ENCODE data around the gene RGS6.

The RGS6 gene

GRCh38 chr14:72126561-72126960, 194.3 kb downstream of the RGS6 start:
- DNase-seq = no peak
- no peak overlapping the region for H3K27ac ChIP-seq (ENCODE audit: low read length, poor library complexity, severe bottlenecking)
- no peak overlapping the region for H2AK5ac ChIP-seq (ENCODE audit: low read length, severe bottlenecking)
- no peak overlapping the region for H2AFZ ChIP-seq (ENCODE audit: low read depth, low read length)
- no peak overlapping the region for H3K14ac ChIP-seq (ENCODE audit: low read length in 2 of 2)
- no peaks in the 10 kb centered on the region for H3K4me1 ChIP-seq (ENCODE audit: control insufficient read depth, insufficient read depth, low read depth, low read length)
- H2BK12ac ChIP-seq (ENCODE audit: low read length in 2 of 2) = no peak overlapping the region
- H3K4me3 ChIP-seq (ENCODE audit: insufficient read depth in 1 of 2, low read depth in 1 of 2, low read length in 2 of 2) = no peak overlapping the region
- no peak overlapping the region for H4K91ac ChIP-seq (ENCODE audit: low read length)
- no peak overlapping the region for H3K18ac ChIP-seq (ENCODE audit: low read depth in 1 of 2, low read length in 2 of 2)
- no peaks in the 10 kb centered on the region for H3K79me1 ChIP-seq (replicated peaks; ENCODE audit: low read length, poor library complexity, severe bottlenecking)
- H3K4me2 ChIP-seq (ENCODE audit: low read length, poor library complexity, severe bottlenecking) = no peak overlapping the region
- H3K36me3 ChIP-seq (ENCODE audit: control insufficient read depth in 1 of 2, insufficient read depth in 2 of 2, low read depth in 1 of 2, low read length in 2 of 2) = no peaks in the 10 kb centered on the region
- no peak overlapping the region for H2BK5ac ChIP-seq (ENCODE audit: low read depth, low read length, poor library complexity, severe bottlenecking)
- H3K27me3 ChIP-seq (ENCODE audit: control insufficient read depth in 1 of 2, insufficient read depth in 1 of 2, low read length in 2 of 2) = no peaks in the 10 kb centered on the region
- no peak overlapping the region for H3K4ac ChIP-seq (ENCODE audit: low read depth in 1 of 2, low read length in 2 of 2)
- WGBS = 50% methylated on average over 1 of the region's 2 CpGs
- no peak overlapping the region for H3K9ac ChIP-seq (ENCODE audit: low read length)
- no peak overlapping the region for H4K8ac ChIP-seq (ENCODE audit: low read length)
- no peak overlapping the region for H2BK120ac ChIP-seq (ENCODE audit: low read depth, low read length)
- H3K9me3 ChIP-seq (ENCODE audit: control insufficient read depth, low read length) = no peaks in the 10 kb centered on the region
- no peak overlapping the region for H2BK15ac ChIP-seq (ENCODE audit: low read depth, poor library complexity, severe bottlenecking)
- no peak overlapping the region for H3K23ac ChIP-seq (ENCODE audit: low read length in 2 of 2)

DNA sequence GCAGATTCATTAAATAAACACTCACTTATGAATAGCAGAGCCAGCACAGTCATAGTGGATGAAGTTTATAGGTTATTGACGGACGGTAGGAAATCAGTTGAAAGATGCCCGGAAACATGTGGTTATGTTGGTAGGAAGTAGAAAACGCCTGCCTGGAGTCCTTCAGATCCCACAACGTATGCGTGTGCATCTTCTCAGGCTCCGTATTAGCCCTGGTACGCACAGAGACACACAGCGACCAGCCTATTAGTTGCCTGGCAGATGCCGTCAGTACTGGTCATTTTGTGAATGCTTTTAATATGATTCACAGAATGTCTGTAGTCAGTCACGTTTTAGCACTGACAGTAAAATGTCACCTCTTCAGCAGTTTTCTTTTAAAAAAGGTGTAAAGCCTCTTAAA, 196.4 kb downstream of the RGS6 start:
- Histone ChIP-seq H2BK15ac (ENCODE audit: low read depth, poor library complexity, severe bottlenecking) (no peak overlapping the region), H3K4me2 (ENCODE audit: low read length, poor library complexity, severe bottlenecking) (no peak overlapping the region), H3K4me3 (ENCODE audit: insufficient read depth in 1 of 2, low read depth in 1 of 2, low read length in 2 of 2) (no peak overlapping the region), H3K4ac (ENCODE audit: low read depth in 1 of 2, low read length in 2 of 2) (no peak overlapping the region), H4K8ac (ENCODE audit: low read length) (no peak overlapping the region), H2BK120ac (ENCODE audit: low read depth, low read length) (no peak overlapping the region), H3K36me3 (ENCODE audit: control insufficient read depth in 1 of 2, insufficient read depth in 2 of 2, low read depth in 1 of 2, low read length in 2 of 2) (no peaks in the 10 kb centered on the region), H3K9me3 (ENCODE audit: control insufficient read depth, low read length) (no peaks in the 10 kb centered on the region), H2BK5ac (ENCODE audit: low read depth, low read length, poor library complexity, severe bottlenecking) (no peak overlapping the region), H3K18ac (ENCODE audit: low read depth in 1 of 2, low read length in 2 of 2) (no peak overlapping the region), H3K27ac (ENCODE audit: low read length, poor library complexity, severe bottlenecking) (no peak overlapping the region), H3K14ac (ENCODE audit: low read length in 2 of 2) (no peak overlapping the region), H4K91ac (ENCODE audit: low read length) (no peak overlapping the region), H3K23ac (ENCODE audit: low read length in 2 of 2) (no peak overlapping the region), H2AFZ (ENCODE audit: low read depth, low read length) (no peak overlapping the region), H3K4me1 (ENCODE audit: control insufficient read depth, insufficient read depth, low read depth, low read length) (no peaks in the 10 kb centered on the region), H3K9ac (ENCODE audit: low read length) (no peak overlapping the region), H3K27me3 (ENCODE audit: control insufficient read depth in 1 of 2, insufficient read depth in 1 of 2, low read length in 2 of 2) (no peaks in the 10 kb centered on the region), H2AK5ac (ENCODE audit: low read length, severe bottlenecking) (no peak overlapping the region), H3K79me1 (replicated peaks; ENCODE audit: low read length, poor library complexity, severe bottlenecking) (no peaks in the 10 kb centered on the region), H2BK12ac (ENCODE audit: low read length in 2 of 2) (no peak overlapping the region)
- WGBS = 70% methylated on average over 11 of the region's 11 CpGs
- DNase-seq = no peak

GRCh38 chr14:72129291-72129690, 197.1 kb downstream of the RGS6 start:
- no peak overlapping the region for H3K4ac ChIP-seq (ENCODE audit: low read depth in 1 of 2, low read length in 2 of 2)
- WGBS = 95% methylated on average over 3 of the region's 3 CpGs

DNA sequence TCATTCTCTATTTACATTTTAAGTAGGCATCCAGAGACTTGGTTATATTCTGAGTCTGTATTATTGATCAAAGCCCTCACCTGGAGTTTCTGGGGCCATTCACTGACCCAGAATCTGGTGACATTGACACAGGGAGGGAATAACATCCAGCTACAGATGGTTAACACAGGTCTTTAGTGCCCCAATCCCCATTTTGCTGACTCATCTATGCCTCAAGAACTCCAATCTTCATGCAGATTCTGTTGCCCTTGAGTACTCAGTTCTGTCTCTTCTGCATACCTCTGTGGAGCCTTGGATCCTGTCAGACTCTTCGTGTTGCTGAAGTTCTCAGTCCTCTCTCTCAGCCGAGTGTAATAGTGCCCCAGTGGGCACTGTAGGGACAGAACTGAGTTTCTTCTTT, 208.9 kb downstream of the RGS6 start:
- WGBS = 41% methylated on average over 2 of the region's 2 CpGs
- H3K18ac ChIP-seq (ENCODE audit: low read depth in 1 of 2, low read length in 2 of 2) = no peak overlapping the region
- no peak for DNase-seq

More at GRCh38 chr14:72129291-72129690, 197.1 kb downstream of the RGS6 start:
- Histone ChIP-seq H3K23ac (ENCODE audit: low read length in 2 of 2) (no peak overlapping the region), H3K4me3 (ENCODE audit: insufficient read depth in 1 of 2, low read depth in 1 of 2, low read length in 2 of 2) (no peak overlapping the region), H3K79me1 (replicated peaks; ENCODE audit: low read length, poor library complexity, severe bottlenecking) (no peaks in the 10 kb centered on the region), H2AK5ac (ENCODE audit: low read length, severe bottlenecking) (no peak overlapping the region), H3K9ac (ENCODE audit: low read length) (no peak overlapping the region), H3K27ac (ENCODE audit: low read length, poor library complexity, severe bottlenecking) (no peak overlapping the region), H3K27me3 (ENCODE audit: control insufficient read depth in 1 of 2, insufficient read depth in 1 of 2, low read length in 2 of 2) (no peaks in the 10 kb centered on the region), H2BK120ac (ENCODE audit: low read depth, low read length) (no peak overlapping the region), H2AFZ (ENCODE audit: low read depth, low read length) (no peak overlapping the region), H2BK15ac (ENCODE audit: low read depth, poor library complexity, severe bottlenecking) (no peak overlapping the region), H3K14ac (ENCODE audit: low read length in 2 of 2) (no peak overlapping the region), H3K4me1 (ENCODE audit: control insufficient read depth, insufficient read depth, low read depth, low read length) (no peaks in the 10 kb centered on the region), H4K8ac (ENCODE audit: low read length) (no peak overlapping the region), H3K9me3 (ENCODE audit: control insufficient read depth, low read length) (no peaks in the 10 kb centered on the region), H3K36me3 (ENCODE audit: control insufficient read depth in 1 of 2, insufficient read depth in 2 of 2, low read depth in 1 of 2, low read length in 2 of 2) (no peaks in the 10 kb centered on the region), H4K91ac (ENCODE audit: low read length) (no peak overlapping the region), H2BK5ac (ENCODE audit: low read depth, low read length, poor library complexity, severe bottlenecking) (no peak overlapping the region), H3K4me2 (ENCODE audit: low read length, poor library complexity, severe bottlenecking) (no peak overlapping the region), H3K18ac (ENCODE audit: low read depth in 1 of 2, low read length in 2 of 2) (no peak overlapping the region), H2BK12ac (ENCODE audit: low read length in 2 of 2) (no peak overlapping the region)
- no peak for DNase-seq

More for the DNA sequence above, 208.9 kb downstream of the RGS6 start:
- Histone ChIP-seq H3K4me1 (ENCODE audit: control insufficient read depth, insufficient read depth, low read depth, low read length) (no peaks in the 10 kb centered on the region), H2AK5ac (ENCODE audit: low read length, severe bottlenecking) (no peak overlapping the region), H2AFZ (ENCODE audit: low read depth, low read length) (no peak overlapping the region), H2BK120ac (ENCODE audit: low read depth, low read length) (no peak overlapping the region), H3K4me3 (ENCODE audit: insufficient read depth in 1 of 2, low read depth in 1 of 2, low read length in 2 of 2) (no peak overlapping the region), H2BK12ac (ENCODE audit: low read length in 2 of 2) (no peak overlapping the region), H3K27me3 (ENCODE audit: control insufficient read depth in 1 of 2, insufficient read depth in 1 of 2, low read length in 2 of 2) (no peaks in the 10 kb centered on the region), H4K91ac (ENCODE audit: low read length) (no peak overlapping the region), H3K79me1 (replicated peaks; ENCODE audit: low read length, poor library complexity, severe bottlenecking) (no peaks in the 10 kb centered on the region), H3K14ac (ENCODE audit: low read length in 2 of 2) (no peak overlapping the region), H3K23ac (ENCODE audit: low read length in 2 of 2) (no peak overlapping the region), H3K9me3 (ENCODE audit: control insufficient read depth, low read length) (peaks cover 5% of the 10 kb centered on the region), H3K36me3 (ENCODE audit: control insufficient read depth in 1 of 2, insufficient read depth in 2 of 2, low read depth in 1 of 2, low read length in 2 of 2) (no peaks in the 10 kb centered on the region), H3K27ac (ENCODE audit: low read length, poor library complexity, severe bottlenecking) (no peak overlapping the region), H2BK15ac (ENCODE audit: low read depth, poor library complexity, severe bottlenecking) (no peak overlapping the region), H3K4ac (ENCODE audit: low read depth in 1 of 2, low read length in 2 of 2) (no peak overlapping the region), H3K9ac (ENCODE audit: low read length) (no peak overlapping the region), H3K4me2 (ENCODE audit: low read length, poor library complexity, severe bottlenecking) (no peak overlapping the region), H2BK5ac (ENCODE audit: low read depth, low read length, poor library complexity, severe bottlenecking) (no peak overlapping the region), H4K8ac (ENCODE audit: low read length) (no peak overlapping the region)
